HG02870 (cell line): ENCODE data around the gene PRR3.

Experiments used
- ATAC-seq: cut with Tn5 transposase; IDR thresholded peaks from one replicate; pipeline ENCODE4 v1.9.1; 2021; ENCODE audit warnings: mild to moderate bottlenecking, moderate library complexity; ENCODE audit not compliant: unreplicated experiment

Gene PRR3

DNA sequence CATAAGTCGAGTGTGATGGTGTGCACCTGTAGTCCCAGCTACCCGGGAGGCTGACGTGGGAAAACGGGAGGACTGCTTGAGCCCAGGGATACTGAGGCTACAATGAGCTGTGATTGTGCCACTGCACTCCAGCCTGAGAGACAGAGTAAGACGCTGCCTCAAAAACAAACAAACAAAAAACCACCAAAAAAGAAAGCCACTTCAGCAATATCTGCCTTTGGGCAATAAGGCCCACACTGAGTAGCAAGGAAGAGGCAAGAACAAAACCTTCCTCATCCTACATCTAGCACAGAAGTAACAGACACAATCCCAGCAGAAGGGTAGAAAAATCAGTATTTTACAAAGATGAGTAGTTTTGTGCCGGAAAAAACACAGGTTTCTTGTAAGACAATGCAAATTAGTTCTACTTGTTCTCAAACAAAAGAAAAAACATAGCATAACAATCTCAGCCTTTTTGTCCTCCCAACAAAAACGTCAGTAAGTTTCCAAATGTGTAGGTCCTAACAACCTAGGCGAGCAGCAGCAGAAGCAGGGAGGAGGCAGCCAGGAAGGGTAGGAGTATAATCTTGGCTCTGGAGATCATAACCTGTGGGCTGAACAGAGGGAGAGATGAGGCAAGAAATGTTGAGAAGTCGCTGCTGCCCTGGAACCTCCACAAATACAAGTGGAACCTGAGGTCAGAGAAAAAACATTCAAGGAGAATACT, 54.2 kb downstream of the PRR3 start:
- ATAC-seq: no peak

DNA sequence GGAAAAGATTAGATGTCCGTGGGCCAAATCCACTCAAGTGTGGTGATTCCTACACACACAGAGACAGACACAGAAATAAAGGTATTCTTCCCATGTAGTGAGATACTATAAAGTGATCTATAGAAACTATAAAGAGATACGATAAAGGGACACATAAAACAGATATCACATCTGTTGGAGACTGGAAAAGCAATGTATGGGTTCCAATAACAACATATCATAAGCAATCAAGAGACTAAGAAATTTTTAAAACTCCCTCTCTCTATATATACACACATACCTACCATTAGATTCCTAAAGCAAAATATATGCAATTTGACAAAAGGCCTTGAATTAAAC, 54.7 kb downstream of the PRR3 start:
- no peak for ATAC-seq

GRCh38 chr6:30612213-30612612, 55.1 kb downstream of the PRR3 start:
- ATAC-seq: no peak

GRCh38 chr6:30612687-30613248, 55.7 kb downstream of the PRR3 start:
- no peak for ATAC-seq
